Measurements from ENCODE around the gene CHPF.

CHPF gene

DNA sequence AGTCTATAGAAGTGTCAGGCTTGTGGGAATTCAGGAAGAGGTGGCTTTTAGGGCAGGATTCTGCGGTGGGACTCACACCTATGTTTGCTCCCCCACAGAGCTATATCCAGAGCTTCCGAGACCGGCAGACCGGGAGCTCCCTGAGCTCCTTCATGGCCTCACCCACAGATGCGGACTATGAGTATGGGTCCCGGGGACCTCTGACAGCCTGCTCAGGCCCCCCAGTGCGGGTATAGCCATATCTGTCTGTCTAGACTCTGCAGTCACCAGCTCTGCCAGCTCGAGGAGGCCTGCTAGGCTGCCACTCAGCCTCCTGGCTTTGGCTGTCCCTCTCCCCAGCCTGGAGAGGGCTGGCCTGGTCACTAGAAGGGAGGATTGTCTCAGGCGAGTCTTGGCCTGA is 6.0 kb upstream of the CHPF start:
- no peak for DNase-seq

DNA sequence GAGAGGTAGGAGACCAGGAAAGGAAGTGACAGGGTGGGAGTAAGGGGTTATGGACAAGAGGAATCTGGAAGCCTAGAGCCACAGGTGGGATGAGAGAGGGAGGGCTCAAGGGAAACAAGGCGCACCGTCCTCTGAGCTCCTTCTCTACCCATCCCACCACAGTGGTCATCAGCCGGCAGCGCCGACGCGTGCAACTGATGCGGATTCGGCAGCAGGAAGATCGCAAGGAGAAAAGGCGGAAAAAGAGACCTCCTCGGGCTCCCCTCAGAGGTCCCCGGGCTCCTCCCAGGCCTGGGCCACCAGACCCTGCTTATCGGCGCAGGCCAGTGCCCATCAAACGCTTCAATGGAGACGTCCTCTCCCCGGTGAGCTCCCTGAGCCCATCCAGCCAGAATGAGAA is 5.4 kb upstream of the CHPF start:
- no peak for DNase-seq

DNA sequence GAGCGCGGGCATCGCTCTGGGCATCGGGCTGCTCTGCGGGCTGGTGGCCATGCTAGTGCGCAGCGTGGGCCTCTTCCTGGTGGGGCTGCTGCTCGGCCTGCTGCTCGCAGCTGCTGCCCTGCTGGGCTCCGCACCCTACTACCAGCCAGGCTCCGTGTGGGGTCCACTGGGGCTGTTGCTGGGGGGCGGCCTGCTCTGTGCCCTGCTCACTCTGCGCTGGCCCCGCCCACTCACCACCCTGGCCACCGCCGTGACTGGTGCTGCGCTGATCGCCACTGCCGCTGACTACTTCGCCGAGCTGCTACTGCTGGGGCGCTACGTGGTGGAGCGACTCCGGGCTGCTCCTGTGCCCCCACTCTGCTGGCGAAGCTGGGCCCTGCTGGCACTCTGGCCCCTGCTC is 4.0 kb upstream of the CHPF start:
- no peak for DNase-seq

DNA sequence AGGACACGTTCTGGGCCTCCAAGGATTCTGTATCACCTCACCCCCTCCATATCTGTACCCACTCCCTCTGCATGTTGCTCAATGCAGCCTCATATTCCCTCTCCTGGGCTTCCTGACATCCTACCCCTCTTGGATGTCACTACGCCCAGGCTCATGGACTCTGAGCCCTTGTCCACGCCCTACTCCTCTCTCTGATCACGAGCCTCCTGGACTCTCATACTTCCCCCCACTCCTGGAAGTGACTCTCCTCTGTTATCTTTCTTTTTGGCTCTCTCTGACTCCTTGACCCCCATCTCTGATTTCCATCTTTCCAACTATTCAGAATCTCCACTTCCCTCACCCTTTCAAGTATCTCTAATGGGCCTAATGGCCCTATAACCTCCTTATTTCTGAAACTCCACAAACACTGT is 2.3 kb upstream of the CHPF start:
- no peak for DNase-seq

DNA sequence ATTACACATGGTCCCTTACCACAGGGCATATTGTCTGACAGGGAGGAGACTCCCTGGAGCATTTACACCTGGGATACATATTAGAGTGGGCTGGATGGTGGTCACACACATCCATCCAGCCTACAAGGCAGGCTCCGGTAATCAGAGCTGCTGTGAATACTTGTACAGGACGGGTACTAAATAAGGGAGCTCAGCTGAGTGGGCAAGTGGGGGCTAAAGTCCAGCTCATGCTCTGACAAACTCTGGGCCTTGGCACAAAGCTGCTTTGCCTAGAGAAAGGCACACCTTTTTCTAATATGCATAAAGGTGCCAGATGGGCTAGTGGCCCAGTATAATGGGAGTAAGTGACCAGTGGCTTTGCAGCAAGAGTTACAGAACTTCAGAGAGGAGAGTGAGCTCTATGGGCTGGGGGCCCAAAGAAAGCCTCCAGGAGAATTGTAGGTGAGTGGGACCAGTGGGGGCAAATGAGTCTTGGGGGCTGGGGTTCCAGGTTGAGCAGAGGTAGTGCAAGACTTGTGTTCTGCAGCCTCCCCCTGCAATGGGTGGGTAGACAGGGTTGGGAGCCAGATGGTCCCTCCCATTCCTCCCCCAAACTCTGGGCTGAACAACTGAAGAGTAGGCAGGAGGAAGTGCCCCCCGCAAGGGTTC is 1.8 kb upstream of the CHPF start:
- DNase-seq: no peak

DNA sequence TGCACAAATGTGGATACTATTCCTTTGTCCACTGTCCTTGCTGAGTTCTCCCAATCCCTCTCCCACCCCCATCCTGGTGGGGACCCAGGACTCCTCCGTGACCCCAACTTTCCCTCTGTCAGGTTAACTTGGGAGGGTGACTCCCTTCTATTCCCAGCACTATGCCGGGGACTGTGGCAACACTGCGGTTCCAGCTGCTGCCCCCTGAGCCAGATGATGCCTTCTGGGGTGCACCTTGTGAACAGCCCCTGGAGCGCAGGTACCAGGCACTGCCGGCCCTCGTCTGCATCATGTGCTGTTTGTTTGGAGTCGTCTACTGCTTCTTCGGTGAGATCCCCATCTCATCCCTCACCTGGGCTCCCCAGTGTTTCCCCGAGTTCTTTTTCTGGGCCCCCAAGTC is 958 bp upstream of the CHPF start:
- DNase-seq: no peak

DNA sequence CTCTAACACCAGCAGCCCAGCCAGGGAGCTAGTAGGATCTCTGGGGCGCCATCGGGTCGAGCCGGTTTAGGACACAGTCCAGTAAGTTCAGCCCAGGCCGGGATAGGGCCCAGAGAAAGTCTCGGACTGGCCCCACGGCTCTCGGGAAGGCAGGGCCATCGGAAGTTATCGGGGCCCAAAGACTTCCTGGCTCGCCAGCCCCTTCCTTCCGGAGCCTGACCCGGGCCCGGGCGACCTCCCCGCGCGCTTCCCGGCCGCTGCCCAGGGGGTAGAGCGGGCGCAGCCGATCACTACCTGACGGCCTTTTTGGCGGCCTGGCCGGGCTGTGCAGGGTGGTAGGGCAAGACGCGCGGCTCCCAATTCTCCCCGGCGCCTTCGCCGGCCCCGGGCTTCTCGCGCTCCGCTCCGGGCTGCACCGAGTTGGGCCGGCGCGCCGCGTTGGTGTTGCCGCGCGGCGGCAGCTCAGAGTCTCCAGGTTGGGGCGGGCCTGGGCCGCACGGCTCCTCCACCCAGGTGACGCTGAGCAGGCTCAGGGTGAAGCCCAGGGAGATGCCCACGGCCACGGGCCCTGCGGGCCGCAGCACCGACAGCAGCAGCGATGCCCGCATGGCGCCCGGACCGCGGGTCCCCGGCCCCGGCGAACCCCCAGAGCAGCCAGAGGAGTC is 546 bp downstream of the CHPF start:
- DNase-seq: no peak

DNA sequence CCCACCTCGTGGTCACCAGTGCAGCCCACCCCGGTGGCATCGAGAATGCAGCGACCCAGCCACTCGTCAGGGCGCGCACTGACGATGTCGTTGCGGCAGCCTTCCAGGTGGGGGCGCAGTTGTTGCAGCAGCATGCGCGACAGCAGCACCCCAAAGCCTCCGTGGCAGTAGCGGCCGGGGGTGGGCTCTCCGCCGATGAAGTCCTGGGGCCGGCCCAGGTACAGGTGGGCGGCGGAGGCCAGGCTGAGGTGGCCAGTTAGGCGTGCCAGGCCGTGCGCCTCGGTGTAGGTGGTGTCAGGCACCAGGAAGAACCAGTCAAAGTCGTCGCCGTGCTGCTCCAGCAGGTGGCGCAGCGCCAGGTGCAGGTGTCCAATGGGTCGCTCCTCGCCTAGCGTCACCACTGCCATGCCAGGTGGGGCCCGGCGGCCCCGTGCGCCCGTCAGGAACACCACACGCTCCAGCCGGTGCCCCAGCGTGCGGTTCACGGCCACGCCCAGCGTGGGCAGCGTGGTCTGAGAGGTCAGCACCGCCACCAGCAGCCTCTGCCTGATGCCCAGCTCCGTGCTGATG is 1.9 kb downstream of the CHPF start:
- DNase-seq: no peak

DNA sequence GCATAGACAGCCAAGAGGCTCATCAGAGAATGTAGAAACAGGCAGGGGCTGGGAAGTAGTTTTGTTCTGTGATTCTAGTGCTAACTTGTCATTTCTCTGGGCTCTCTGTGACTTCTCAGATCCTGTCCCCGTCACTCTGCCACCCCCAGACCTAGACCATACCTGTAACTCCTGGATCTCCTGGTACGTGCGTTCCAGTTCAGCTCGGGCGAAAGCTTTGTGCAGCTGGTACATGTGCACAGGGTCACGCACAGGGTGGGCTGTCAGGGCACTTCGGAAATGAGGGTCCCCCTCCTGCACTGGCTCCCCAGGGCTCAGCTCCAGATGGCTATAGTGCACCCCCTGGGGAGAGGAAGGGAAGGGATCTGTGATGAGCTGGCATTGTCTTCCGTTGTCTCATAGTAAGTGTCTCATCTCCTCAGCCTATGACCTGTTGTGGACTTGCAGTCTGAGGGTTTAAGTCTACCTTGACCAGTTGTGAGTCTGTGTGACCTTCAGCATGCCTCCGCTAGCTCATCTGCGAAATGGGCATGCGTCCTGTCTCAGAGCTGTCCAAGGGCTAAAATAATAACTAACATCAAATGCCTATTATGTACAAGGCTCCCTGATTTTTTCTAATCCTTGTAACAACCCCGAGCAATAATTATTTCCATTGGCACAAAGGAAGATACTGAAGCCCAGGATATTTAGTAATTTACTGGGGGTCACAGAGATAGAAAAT is 2.7 kb downstream of the CHPF start:
- DNase-seq: no peak

DNA sequence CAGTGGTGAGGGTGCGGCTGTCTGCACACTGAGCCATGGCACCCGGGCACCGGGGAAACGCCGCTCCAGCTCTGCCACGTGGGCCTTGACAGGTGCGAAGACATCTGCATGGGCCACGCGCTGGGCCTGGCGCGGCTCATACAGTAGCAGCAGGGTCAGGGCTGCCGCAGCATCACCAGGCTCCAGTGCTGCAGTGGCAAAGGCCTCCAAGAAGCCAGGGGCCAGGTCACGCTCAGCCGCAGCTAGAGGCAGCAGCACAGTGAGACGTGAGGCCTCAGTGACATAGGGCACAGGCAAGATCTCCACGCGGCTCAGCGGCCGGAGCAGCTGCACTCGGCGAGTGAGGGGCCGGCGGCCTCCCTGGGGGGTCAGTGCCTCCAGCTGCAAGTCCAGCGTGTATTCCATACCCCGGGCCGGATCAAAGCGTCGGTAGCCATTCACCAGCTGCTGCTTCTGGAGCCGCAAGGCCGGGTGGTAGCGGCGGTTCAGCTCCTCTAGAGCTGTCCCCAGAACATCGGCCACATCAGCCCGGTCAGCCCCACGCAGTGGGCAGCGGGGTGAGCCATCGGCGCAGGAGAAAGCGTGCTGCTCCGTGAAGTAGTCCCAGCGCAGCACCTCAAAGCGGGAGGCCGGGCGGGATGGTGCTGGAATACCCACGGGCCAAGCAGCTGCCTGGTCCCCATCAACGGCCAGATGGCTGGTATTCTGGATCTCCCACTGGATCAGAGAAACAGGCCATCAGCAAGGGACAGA is 3.5 kb downstream of the CHPF start:
- DNase-seq: no peak

DNA sequence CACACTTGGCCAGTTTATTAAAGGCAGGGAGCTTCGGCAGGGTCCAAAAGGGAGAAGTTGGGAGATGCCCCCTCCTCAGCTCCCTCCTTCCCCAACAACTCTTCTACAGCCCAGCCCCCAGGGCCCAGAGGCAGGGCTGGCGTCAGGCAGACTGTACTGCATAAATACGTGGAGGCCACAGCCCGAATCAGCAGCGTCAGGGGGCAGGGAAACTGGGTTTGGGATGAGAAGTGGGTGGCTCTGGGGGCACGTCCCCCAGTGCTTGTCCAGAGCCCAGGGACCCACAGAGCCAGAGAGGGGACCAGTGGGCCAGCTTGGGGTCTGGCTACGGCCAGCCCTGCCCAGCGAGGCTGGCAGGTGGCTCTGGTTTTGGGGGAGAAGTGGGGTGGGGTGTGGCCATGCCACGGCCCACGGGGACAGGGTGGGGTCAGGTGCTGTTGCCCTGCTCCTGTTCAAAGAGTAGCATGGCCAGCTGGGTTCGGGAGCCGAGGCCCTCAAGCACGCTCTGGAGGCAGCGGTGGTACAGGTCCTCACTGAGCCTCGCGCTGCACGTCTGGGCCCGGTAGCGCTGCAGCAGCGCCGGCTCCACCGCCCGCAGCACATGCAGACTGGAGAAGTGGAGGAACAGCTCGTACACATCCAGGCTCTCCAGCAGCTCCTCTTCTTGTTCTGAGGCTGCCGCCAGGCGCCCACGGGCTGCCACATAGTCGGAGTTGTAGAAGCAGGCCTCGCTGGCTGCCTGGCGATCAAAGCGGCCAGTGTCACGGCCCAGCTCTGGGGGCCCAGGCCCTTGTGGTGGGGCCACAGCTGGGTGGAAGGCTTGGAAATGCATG is 4.4 kb downstream of the CHPF start:
- DNase-seq: no peak

DNA sequence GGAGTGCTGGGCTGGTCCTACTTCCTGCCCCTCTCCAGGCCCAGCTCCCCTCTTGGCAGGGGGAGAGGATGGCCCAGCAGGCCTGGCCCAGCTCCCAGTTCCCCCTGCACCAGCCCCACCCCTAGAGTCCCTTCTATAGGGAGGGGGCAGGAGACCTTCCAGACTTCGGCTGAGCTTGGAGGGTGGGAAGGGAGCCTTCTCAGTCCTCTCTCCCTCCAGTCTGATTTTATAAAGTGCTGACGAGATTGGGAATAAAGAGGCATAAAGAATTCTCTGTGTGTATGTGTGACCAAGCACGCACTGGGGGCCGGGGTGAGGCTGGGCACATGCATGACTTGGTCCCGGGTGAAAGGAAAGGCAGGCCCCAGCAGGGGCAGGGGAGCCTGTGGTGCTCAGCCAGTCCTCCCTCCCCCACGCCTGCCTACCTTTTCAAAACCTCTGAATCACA is 5.1 kb downstream of the CHPF start:
- no peak for DNase-seq

DNA sequence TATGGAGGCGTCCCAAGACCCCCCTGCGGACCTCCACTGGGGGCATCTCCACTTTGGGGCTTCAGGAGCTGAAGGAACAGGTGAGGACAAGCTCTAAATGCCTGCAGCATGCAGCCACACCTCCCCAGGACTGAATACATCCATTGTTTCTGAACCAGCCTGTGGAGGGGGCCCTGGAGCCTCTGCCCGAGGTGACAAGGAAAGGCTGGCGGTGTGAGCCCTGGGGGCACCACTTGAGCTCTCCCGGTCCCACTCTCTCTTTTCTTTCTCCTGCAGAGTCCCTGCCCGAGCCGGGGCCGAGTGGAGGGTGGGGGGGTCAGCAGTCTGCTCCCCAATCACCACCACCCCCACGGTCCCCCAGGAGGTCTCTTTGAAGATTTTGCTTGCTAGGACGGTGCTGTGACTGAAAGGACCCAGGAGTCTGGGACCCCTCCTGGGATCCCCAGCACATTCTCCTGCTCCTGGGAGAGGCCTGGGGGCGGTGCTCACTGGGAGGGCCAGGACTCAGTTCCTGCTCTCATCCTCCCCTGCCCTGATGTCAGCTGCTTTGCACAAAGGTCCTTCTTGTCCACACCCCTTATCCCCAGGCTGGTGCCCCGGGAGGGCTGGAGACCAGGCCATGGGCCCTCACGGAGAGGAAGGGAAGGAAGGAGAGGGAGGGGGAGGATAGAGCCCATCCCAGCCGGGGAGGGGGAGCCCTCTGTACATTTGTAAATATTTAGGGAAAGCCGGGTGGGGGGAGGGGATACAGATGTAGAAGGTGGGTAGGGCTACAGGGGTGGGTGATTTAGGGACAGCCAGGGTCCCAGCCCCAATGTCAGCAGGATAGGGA is 5.7 kb downstream of the CHPF start:
- no peak for DNase-seq

DNA sequence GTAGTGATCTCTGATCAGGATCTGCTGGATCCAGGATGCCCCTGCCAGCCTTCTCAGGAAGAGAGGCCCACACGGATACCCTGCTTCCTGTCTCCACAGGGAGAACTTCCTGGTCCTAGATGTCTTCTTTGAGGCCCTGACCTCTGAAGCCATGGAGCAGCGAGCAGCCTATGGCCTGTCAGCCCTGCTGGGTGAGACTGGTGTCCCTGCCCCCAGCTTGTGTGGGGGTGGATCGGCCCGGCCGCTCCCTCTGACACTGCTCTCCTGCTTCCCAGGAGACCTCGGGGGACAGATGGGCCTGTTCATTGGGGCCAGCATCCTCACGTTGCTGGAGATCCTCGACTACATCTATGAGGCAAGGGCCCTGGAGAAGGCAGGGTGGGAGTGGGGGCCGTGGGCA is 6.6 kb downstream of the CHPF start:
- no peak for DNase-seq

DNA sequence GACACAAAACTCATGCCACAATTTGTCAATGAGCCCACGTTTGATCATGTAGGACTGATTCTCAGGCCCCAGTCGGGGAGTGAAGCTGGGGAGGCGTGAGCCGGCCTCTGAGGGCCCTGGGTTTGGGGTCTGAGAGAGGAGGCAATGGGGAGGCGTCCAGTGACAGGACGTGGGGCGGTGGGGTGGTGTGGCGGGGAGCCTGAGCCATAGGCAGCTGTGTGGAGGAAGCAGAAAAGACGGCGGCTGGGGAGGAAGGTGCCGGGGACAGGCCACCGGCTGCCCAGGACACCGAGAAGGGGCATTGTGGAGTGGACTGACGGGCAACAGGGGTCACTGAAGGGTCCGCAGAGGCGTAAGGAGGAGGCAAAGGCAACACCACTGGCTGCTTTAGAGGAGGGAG is 7.2 kb downstream of the CHPF start:
- no peak for DNase-seq

DNA sequence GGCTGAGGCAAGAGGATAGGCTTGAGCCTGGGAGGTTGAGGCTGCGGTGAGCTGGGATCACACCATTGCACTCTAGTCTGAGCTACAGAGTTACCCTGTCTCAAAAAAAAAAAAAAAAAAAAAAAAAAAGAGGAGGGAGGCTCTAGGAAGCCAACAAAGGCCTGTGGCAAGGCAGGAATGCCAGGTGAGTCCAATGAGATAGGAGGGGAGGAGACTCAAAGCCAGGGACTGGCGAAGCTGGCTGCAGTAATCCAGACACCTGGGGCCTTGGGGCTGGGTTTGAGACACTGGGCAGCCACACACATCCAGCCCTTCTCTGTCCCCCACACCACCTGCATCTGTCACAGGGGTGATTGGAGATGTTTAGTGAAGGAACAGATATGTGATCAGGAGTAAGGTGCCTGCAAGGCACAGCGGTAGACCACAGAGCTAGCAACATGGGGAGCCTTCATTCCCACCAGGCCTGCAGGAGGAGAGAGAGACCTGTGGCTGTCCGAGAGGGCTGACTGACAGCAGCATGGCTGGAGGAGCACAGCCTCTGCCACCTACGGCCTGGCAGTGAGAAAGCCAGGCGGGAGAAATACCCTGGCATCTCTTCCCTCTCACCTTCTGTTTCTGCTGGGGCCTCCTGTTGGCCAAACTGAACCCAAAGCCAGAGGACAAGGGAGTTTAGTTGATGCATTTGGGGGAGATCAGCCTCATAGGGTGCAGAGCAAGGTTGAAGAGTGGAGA is 9.5 kb downstream of the CHPF start:
- DNase-seq: no peak

DNA sequence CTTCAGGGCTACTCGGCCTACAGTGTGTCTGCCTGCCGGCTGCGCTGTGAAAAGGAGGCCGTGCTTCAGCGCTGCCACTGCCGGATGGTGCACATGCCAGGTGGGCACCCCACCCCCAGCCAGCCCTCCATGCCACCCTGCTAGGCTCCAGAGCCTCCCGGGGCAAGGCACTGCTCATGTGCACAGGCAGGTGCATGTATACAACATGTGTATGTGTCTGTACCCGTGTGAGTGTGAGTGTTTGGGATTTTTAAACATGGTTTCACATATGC is 11.3 kb downstream of the CHPF start:
- no peak for DNase-seq

DNA sequence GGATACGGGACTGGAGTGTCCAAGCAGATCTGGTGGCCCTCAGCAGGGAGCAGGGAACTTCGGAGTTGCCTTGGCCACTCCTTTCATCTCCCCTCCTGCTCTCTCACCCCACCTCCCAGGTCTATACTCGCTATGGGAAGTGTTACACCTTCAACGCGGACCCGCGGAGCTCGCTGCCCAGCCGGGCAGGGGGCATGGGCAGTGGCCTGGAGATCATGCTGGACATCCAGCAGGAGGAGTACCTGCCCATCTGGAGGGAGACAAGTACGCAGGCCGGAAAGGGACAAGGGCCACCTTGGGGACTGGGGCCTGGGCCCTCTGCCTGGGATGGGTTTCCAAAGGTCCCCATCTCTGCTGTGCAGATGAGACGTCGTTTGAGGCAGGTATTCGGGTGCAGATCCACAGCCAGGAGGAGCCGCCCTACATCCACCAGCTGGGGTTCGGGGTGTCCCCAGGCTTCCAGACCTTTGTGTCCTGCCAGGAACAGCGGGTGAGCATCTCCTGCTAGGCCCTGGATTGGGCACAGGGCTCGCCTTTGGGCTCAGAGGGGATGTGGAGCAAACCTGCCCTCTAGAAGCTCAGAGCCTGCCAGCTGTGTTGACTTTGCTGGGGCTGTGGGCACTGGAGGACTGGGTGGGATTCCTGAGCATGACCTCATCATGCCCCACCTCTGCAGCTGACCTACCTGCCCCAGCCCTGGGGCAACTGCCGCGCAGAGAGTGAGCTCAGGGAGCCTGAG is 11.8 kb downstream of the CHPF start:
- DNase-seq: no peak

DNA sequence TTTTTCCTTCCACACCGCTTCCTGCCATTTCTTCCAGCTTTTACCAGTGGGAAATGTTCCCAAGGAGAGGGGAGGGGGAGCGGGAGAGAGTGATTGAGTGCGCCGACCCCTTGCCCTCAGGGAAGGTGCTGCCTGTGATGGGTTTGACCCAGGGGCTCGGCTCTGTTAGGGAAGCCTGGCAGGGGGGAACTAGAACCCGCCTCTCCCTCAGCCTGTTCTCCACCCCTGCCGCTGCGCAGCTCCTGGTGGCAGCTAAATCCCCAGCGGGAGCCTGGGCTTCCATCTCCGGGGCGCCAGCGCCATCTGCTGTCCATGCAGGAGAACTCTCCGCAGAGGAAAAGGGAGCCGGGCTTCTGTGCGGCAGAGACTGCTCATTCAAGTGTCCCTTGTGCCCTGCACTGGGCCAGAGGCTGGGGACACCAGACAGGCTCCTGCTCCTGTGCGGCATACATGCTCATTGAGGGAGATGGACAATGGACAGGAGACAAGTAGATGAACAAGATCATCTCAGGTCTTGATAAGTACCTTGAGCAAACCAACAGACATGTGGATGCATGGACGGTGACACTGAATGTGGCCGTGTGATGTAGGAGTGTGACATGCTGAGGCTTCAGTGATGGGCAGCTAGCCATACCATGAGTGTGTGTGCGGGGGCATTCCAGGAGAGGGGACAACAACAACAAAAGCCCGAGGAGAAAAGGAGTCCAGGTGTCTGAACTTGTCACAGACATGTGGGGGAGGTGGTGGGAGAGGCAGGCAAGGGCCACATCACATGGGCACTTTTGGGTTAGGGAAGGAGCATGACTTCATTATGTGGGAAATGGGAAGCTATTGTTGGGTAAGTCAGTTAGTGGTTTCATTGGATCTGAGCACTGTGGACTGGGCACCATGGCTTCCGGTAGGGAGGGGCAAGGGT is 13.3 kb downstream of the CHPF start:
- DNase-seq: no peak

Measured in NCI-H187 treated with DMSO at 0.1 percent for 48 hours (cell line).